Anterior cingulate cortex (tissue), 58 donors: ENCODE results near the gene MAP3K5.
"Not testable (repeated sequence)": the region's sequence is repeated elsewhere in the genome, so short reads cannot be mapped to it uniquely, and the experiment has no call there.

Experiments
- DNase-seq, 58 donors: peaks; one replicate each; lab custom pipeline; 2025; lab: John Stamatoyannopoulos, UW

MAP3K5 gene

DNA sequence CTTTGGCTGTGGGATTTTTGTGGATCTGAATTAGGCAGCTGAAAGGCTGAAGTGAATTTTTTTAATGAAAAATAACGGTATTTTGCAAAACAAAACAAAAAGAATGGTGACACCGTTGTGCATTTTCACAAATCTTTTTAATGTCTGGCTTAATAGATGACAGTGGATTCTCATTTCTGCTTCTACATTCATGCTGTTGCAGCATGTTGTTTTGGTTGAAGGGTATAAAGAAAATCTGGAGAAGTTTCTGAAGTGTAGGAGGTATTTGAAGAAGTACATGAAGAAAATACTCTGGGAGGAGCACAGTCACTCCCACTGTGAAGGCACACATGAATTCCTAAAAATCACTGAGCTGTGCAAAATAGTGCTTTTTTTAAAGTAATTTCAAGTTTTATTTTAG is 3.1 kb upstream of the MAP3K5 start:
- DNase-seq, result no peak

GRCh38 chr6:136793363-136793762 is 1.1 kb upstream of the MAP3K5 start:
- DNase-seq, result no peak

DNA sequence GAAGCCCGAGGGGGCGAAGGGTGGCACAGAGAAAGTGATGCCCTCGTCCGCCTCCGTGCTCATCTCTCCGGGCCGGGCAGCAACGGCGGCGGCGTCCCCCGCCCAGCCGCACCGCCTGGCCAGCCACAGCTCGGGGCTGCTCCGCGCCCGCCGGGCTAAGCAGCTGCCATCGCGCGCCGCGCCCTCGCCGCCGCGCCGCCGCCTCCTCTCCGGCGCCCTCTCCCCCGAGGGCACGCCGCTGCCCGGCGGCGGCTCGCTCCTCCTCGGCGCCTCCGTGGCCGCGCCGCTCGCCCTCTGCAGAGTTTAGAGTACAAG is 225 bp downstream of the MAP3K5 start:
- DNase-seq, result peak in 3 of 58 donors; percentile 38 to 76 (median 49)

DNA sequence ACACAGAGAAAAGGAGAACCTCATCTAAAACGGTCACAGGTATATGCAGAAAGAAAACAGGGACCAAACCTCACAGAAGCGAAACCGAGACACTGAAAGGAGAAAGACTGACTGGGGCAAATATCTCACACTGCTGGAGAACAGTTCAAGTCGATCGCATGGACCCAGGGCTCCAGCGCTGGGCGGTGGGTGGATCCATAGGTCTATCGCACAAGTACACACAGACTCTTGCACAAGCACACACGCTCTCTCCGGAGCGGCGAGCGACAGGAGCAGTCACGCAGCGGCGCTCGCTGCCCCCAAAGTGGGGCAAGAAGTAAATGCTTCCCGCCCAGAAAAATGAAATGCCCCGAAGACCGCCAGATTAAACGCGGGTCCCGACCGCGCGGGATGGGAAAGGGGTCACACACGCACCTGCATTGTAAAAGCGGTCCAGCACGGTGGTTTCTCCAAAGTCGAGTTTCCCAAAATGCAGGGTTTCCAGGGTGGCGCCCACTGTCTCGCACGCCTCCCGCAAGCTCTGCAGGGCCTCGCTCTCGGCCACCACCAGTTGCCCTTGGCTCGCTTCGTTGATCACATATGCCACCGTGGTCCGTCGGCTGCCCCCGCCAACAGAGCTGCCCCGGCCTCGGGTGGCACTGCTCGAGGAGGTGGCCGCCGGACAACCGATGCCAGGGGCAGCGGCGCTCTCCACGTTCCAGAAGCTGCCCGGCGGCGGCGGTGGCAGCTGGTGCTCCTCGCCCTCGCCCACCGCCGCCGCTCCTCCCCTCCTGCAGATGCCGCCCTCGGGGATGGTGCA is 782 bp downstream of the MAP3K5 start:
- DNase-seq, result peak in 44 of 58 donors; percentile 7 to 74 (median 34)

GRCh38 chr6:136790411-136791295 is 1.6 kb downstream of the MAP3K5 start:
- no peak for DNase-seq

GRCh38 chr6:136789440-136789839 is 2.8 kb downstream of the MAP3K5 start:
- not testable (repeated sequence) for DNase-seq

DNA sequence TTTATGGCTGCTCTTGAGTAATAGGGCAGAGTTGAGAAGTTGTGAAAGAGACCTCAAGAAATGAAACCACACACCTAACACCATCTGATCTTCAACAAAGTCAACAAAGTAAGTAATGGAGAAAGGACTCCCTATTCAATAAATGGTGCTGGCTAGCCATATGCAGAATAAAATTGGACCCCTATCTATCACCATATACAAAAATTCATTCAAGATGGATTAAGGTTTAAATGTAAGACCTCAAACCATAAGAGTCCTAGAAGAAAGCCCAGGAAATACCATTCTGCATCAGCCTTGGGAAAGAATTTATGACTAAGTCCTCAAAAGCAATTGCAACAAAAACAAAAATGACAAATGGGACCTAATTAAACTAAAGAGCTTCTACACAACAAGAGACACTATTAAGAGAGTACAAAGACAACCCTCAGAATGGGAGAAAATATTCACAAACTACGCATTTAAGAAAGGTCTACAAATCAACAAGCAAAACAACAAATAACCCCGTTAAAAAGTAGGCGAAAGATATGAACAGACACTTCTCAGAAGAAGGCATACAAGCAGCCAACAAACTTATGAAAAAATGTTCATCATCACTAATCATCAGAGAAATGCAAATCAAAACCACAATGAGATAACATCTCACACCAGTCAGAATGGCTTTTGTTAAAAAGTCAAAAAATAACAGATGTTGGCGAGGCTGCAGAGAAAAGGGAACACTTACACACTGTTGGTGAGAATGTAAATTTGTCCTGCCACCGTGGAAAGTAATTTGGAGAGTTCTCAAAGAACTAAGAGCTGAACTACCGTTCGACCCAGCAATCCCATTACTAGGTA is 4.0 kb downstream of the MAP3K5 start:
- DNase-seq, result no peak

GRCh38 chr6:136787726-136788068 is 4.6 kb downstream of the MAP3K5 start:
- DNase-seq, result no peak

DNA sequence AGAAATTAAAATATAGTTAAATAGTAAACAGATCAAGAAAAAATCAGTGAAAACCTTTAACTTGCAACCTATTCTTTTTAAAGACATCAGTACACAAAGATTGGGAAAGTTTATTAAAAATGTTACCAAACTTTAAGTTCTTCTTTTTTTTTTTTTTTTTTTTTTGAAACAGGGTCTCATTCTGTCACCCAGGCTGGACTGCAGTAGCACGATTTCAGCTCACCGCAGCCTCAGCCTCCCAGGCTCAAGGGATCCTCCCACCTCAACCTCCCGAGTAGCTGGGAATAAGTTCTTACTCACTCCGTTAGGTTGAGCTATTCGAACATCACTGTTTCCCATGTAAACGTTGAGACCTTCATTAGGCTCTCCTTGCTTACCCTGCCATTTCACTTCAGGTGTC is 5.6 kb downstream of the MAP3K5 start:
- no peak for DNase-seq

GRCh38 chr6:136784910-136785746 is 7.1 kb downstream of the MAP3K5 start:
- peak in 20 of 58 donors; percentile 8 to 48 (median 24) for DNase-seq

GRCh38 chr6:136784271-136784664 is 8.0 kb downstream of the MAP3K5 start:
- peak in 5 of 58 donors; percentile 7 to 40 (median 23) for DNase-seq

- peak in 16 of 58 donors; percentile 6 to 60 (median 20) for DNase-seq
Measured at GRCh38 chr6:136783495-136784270, 8.6 kb downstream of the MAP3K5 start.

DNA sequence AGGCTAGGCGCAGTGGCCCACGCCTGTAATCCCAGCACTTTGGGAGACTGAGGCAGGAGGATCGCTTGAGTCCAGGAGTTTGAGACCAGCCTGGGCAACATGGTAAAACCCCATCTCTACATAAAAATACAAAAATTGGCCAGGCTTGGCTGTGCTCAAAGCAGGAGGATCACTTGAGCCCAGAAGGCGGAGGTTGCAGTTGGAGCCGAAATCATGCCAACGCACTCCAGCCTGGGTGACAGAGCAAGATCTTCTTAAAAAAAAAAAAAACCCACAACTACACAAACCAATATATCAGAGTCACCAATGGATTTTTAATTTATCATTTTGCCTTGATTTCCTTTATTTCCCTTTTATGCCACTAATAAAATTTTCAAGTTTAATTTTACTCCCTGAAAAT is 9.3 kb downstream of the MAP3K5 start:
- DNase-seq, result no peak

DNA sequence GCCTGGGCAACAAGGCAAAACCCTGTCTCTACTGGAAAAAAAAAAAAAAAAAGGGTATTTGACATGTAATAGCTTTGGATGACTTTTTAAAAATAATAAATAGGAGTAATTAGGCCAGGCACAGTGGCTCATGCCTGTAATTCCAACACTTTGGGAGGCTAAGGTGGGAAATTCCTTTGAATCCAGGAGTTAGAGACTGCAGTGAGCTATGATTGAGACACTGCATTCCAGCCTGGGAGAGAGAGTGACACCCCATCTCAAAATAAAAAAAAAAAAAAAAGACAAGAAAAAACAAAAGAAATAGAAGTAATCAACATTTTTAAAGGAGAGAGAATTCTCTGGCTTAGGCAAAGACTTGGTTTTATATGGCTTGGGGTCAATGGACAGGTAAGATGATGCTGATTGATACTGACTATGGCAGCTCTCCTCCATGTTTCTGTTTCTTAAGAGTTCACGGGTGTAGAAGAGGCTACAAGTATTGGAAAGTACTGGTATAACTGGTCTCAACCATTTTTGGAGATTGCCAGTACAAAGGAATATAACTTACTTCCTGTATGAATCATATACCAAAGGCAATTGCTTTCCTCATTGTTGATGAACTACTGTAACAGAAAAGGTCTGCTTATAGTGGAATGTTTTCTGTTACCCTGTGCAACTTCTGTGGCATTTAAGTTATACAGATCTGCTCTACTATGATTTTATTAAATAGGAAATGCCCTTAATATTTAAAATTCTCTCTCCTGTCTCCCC is 10.1 kb downstream of the MAP3K5 start:
- DNase-seq, result no peak

GRCh38 chr6:136780972-136781371 is 11.3 kb downstream of the MAP3K5 start:
- no peak for DNase-seq

DNA sequence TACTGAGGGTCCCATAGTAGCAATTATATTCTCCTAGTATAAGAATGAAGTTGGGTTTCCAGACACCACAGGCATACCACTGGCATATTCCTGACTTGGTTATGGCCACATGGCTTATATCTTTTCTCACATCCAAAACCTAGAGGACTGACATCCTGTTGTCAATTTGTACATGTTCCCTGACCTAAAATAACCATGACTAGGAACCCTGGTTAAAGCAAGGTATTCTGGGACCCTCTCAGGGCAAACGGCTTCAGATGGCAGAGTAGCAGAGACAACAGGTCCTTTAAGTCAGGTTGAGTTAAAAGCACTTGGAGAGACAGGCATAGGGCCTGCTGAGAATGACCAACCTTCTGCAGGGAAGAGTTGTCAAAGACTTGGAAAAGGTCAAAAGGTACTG is 12.6 kb downstream of the MAP3K5 start:
- DNase-seq, result no peak

- DNase-seq, result no peak
Measured at GRCh38 chr6:136777651-136778050, 14.6 kb downstream of the MAP3K5 start.

DNA sequence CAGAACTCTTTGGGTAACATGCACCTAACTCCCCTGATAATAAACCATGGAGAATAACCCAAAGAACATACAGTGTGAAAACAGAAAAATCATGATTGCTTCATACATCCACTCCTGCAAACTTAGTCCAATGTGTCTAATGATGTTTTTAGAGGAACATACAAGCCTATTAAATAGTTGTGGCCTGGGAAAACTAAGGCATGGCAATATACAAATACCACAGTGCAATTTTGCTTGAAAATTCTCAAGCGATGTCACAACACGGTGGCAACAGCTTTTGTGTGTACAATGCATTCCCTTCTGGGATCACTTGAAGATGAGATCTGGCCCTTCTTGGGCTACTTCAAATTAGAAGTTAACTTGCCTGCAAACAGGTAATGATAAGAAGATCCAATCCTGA is 16.7 kb downstream of the MAP3K5 start:
- no peak for DNase-seq
